ENCODE results near the gene PHF20. TPM values are rescaled to one million over a fixed set of nuclear protein-coding genes. Genes with fewer than 3 reads are reported as not detected.
A peak's percentile ranks its signal among the peaks of the same experiment; 100 is the strongest.
"Not testable (repeated sequence)": the region's sequence is repeated elsewhere in the genome, so short reads cannot be mapped to it uniquely, and the experiment has no call there.

The PHF20 gene
- polyA plus RNA-seq, 3 donors, result 54.7 to 78.2 (median 73.6) TPM

- Mint-ChIP-seq H3K4me3 (no peak overlapping the region), H3K27me3 (ENCODE audit: low read depth in 3 of 3) (peaks cover 0 to 1% (median 0%) of the 10 kb centered on the region in 3 donors), H3K4me1 (peaks cover 17% of the 10 kb centered on the region), H3K27ac (peak overlapping the region in 4 of 7 donors; percentile 33 to 42 (median 34)), H3K36me3 (peaks cover 44 to 70% of the 10 kb centered on the region in 2 donors), H3K9me3 (peaks cover 0 to 2% (median 0%) of the 10 kb centered on the region in 7 donors)
- H3K4me2 ChIP-seq (replicated peaks; ENCODE audit: extremely low read depth, low read length, poor library complexity, severe bottlenecking), result no peak overlapping the region
- no peak overlapping the region for H3K27ac ChIP-seq (ENCODE audit: low read depth in 1 of 2, low read length in 2 of 2)
- peaks cover 6% of the 10 kb centered on the region for H3K79me2 ChIP-seq (ENCODE audit: insufficient read depth, low read length)
- no peaks in the 10 kb centered on the region for H3K9me3 ChIP-seq (replicated peaks in 1 of 2; ENCODE audit: control insufficient read depth in 1 of 2, insufficient read depth in 1 of 2, low read length in 2 of 2)
- WGBS (ENCODE audit: insufficient coverage), result 100% methylated on average over 1 of the region's 2 CpGs
- H3K4me3 ChIP-seq (replicated peaks in 1 of 3; ENCODE audit: low read depth in 2 of 3, low read length in 3 of 3), result no peak overlapping the region
- no peaks in the 10 kb centered on the region for H3K27me3 ChIP-seq (ENCODE audit: control insufficient read depth in 2 of 2, insufficient read depth in 2 of 2, low read length in 2 of 2)
- peaks cover 5 to 13% of the 10 kb centered on the region in 2 donors for H3K4me1 ChIP-seq (ENCODE audit: control insufficient read depth in 1 of 2, insufficient read depth in 2 of 2, low read length in 2 of 2)
- peaks cover 45% of the 10 kb centered on the region for H4K20me1 ChIP-seq (ENCODE audit: insufficient read depth, low read length)
- H3K36me3 ChIP-seq (replicated peaks in 1 of 2; ENCODE audit: control insufficient read depth in 1 of 2, insufficient read depth in 2 of 2, low read length in 2 of 2), result peaks cover 26 to 79% of the 10 kb centered on the region in 2 donors
- no peak overlapping the region for H3K9ac ChIP-seq (ENCODE audit: insufficient read depth, low read length, poor library complexity, severe bottlenecking)
- no peak overlapping the region for H2AFZ ChIP-seq (ENCODE audit: insufficient read depth, low read depth, low read length, poor library complexity, severe bottlenecking)
- DNase-seq, result no peak
- no peak for TF ChIP-seq CTCF (IDR thresholded peaks at IDR 0.05)
- intact Hi-C loops (cut with micrococcal nuclease), result no loop called here
Measured at GRCh38 chr20:35854713-35855348, 83.0 kb downstream of the PHF20 start.

DNA sequence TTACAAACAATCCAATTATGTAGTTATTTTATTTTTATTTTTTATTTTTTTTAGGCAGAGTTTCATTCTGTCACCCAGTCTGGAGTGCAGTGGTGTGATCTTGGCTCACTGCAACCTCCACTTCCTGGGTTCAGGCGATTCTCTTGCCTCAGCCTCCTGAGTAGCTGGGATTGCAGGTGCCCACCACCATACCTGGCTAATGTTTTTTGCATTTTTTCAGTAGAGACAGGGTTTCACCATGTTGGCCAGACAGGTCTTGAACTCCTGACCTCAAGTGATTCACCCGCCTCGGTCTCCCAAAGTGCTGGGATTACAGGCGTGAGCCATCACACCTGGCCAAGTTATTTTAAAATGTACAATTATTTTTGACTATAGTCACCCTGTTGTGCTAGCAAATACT lies 83.8 kb downstream of the PHF20 start:
- DNase-seq; H3K27me3 Mint-ChIP-seq (ENCODE audit: low read depth in 3 of 3); H2AFZ ChIP-seq (ENCODE audit: insufficient read depth, low read depth, low read length, poor library complexity, severe bottlenecking); H3K4me3 ChIP-seq (replicated peaks in 1 of 3; ENCODE audit: low read depth in 2 of 3, low read length in 3 of 3); H3K4me3 Mint-ChIP-seq; H3K27me3 ChIP-seq (ENCODE audit: control insufficient read depth in 2 of 2, insufficient read depth in 2 of 2, low read length in 2 of 2); H3K4me2 ChIP-seq (replicated peaks; ENCODE audit: extremely low read depth, low read length, poor library complexity, severe bottlenecking); H3K9me3 Mint-ChIP-seq; H3K9ac ChIP-seq (ENCODE audit: insufficient read depth, low read length, poor library complexity, severe bottlenecking); H3K27ac Mint-ChIP-seq; intact Hi-C loops (cut with micrococcal nuclease); H3K79me2 ChIP-seq (ENCODE audit: insufficient read depth, low read length); H3K9me3 ChIP-seq (replicated peaks in 1 of 2; ENCODE audit: control insufficient read depth in 1 of 2, insufficient read depth in 1 of 2, low read length in 2 of 2); H3K27ac ChIP-seq (ENCODE audit: low read depth in 1 of 2, low read length in 2 of 2): not testable (repeated sequence)
- Mint-ChIP-seq H3K4me1 (peaks cover 16% of the 10 kb centered on the region), H3K36me3 (peaks cover 41 to 74% of the 10 kb centered on the region in 2 donors)
- Histone ChIP-seq H3K4me1 (ENCODE audit: control insufficient read depth in 1 of 2, insufficient read depth in 2 of 2, low read length in 2 of 2) (peaks cover 5 to 13% of the 10 kb centered on the region in 2 donors), H3K36me3 (replicated peaks in 1 of 2; ENCODE audit: control insufficient read depth in 1 of 2, insufficient read depth in 2 of 2, low read length in 2 of 2) (peaks cover 29 to 80% of the 10 kb centered on the region in 2 donors), H4K20me1 (ENCODE audit: insufficient read depth, low read length) (peaks cover 39% of the 10 kb centered on the region)
- WGBS (ENCODE audit: insufficient coverage), result 96% methylated on average over 3 of the region's 4 CpGs
